ENCODE results near the gene MARS1.

DNA sequence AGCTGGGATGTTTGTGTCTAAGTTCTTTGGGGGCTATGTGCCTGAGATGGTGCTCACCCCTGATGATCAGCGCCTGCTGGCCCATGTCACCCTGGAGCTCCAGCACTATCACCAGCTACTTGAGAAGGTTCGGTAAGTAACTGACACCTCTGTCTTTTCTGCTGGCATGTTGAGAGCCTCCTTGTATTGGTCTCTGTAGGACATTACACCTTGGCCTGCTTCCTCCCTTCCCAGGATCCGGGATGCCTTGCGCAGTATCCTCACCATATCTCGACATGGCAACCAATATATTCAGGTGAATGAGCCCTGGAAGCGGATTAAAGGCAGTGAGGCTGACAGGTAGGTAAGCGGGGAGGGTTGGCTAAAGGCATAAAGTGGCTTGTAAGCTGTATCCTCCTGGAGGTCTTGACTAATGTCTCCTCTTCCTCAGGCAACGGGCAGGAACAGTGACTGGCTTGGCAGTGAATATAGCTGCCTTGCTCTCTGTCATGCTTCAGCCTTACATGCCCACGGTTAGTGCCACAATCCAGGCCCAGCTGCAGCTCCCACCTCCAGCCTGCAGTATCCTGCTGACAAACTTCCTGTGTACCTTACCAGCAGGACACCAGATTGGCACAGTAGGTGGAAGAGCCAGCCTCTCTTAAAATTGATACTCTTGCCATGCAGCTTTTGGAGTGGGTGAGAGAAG is 27.0 kb downstream of the MARS1 start:
- TF ChIP-seq, protein P1, sequence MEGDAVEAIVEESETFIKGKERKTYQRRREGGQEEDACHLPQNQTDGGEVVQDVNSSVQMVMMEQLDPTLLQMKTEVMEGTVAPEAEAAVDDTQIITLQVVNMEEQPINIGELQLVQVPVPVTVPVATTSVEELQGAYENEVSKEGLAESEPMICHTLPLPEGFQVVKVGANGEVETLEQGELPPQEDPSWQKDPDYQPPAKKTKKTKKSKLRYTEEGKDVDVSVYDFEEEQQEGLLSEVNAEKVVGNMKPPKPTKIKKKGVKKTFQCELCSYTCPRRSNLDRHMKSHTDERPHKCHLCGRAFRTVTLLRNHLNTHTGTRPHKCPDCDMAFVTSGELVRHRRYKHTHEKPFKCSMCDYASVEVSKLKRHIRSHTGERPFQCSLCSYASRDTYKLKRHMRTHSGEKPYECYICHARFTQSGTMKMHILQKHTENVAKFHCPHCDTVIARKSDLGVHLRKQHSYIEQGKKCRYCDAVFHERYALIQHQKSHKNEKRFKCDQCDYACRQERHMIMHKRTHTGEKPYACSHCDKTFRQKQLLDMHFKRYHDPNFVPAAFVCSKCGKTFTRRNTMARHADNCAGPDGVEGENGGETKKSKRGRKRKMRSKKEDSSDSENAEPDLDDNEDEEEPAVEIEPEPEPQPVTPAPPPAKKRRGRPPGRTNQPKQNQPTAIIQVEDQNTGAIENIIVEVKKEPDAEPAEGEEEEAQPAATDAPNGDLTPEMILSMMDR (IDR thresholded peaks at IDR 0.05; ENCODE audit: low read depth, low read length) = no peak
- TF ChIP-seq EZH2phosphoT487 (IDR thresholded peaks at IDR 0.05; ENCODE audit: low read depth) = no peak

All from OCI-LY3 (cell line).